Embryonic facial prominence (tissue), 1 donor: ENCODE measurements around the gene CDH16.
"Not testable (repeated sequence)": the region's sequence is repeated elsewhere in the genome, so short reads cannot be mapped to it uniquely, and the experiment has no call there.

Experiments used
- DNase-seq: peaks from one replicate; pipeline ENCODE4 v3.0.0-alpha.2; 2016; ENCODE audit errors: extremely low spot score

Gene CDH16

GRCh38 chr16:66910175-66910940 is 8.3 kb downstream of the CDH16 start:
- DNase-seq, result no peak

GRCh38 chr16:66908762-66909559 is 9.7 kb downstream of the CDH16 start:
- DNase-seq, result no peak

GRCh38 chr16:66908116-66908515 is 10.6 kb downstream of the CDH16 start:
- DNase-seq, result no peak

GRCh38 chr16:66906916-66907836 is 11.5 kb downstream of the CDH16 start:
- no peak for DNase-seq

- DNase-seq, result no peak
Measured at GRCh38 chr16:66905633-66906539, 12.8 kb downstream of the CDH16 start.

- no peak for DNase-seq
Measured at GRCh38 chr16:66904846-66905632, 13.6 kb downstream of the CDH16 start.

GRCh38 chr16:66904428-66904845 is 14.2 kb downstream of the CDH16 start:
- DNase-seq, result no peak

GRCh38 chr16:66903544-66904427 is 14.9 kb downstream of the CDH16 start:
- no peak for DNase-seq

- no peak for DNase-seq
Measured at GRCh38 chr16:66902648-66903543, 15.8 kb downstream of the CDH16 start.

GRCh38 chr16:66901626-66902025 is 17.1 kb downstream of the CDH16 start:
- no peak for DNase-seq

GRCh38 chr16:66900721-66901441 is 17.8 kb downstream of the CDH16 start:
- no peak for DNase-seq

- DNase-seq, result no peak
Measured at GRCh38 chr16:66899945-66900710, 18.6 kb downstream of the CDH16 start.

- DNase-seq, result no peak
Measured at GRCh38 chr16:66899310-66899944, 19.3 kb downstream of the CDH16 start.

- DNase-seq, result no peak
Measured at GRCh38 chr16:66898933-66899309, 19.8 kb downstream of the CDH16 start.

- DNase-seq, result no peak
Measured at GRCh38 chr16:66898207-66898606, 20.5 kb downstream of the CDH16 start.

- DNase-seq, result not testable (repeated sequence)
Measured at GRCh38 chr16:66896682-66897081, 22.0 kb downstream of the CDH16 start.
